SU-DHL-6 (cell line): ENCODE results near the gene PNMT.

Source experiments
- H2AFZ ChIP-seq: fragments of 200-600 bp; sonication (generic); 2 replicates; pipeline ENCODE4 v1.6.1; 2014; ENCODE audit warnings: low read depth, mild to moderate bottlenecking, moderate library complexity, mixed read lengths, antibody characterized with exemption, low read length; ENCODE audit not compliant: severe bottlenecking
- H3F3A ChIP-seq: fragments of 200-600 bp; shearing (Covaris generic); 2 replicates; pipeline ENCODE4 v1.6.0; 2016; ENCODE audit warnings: antibody characterized with exemption, mild to moderate bottlenecking; ENCODE audit not compliant: insufficient read depth
- H3K27ac ChIP-seq: fragments of 200-600 bp; sonication (generic); 2 replicates; pipeline ENCODE4 v1.5.1; 2016; ENCODE audit warnings: low read depth, mild to moderate bottlenecking, low read length, moderate library complexity, mixed read lengths
- H3K27me3 ChIP-seq: fragments of 200-600 bp; sonication (generic), shearing (Covaris generic); 2 replicates; pipeline ENCODE4 v1.6.0; 2014; ENCODE audit warnings: mild to moderate bottlenecking, low read length
- H3K36me3 ChIP-seq: fragments of 200-600 bp; sonication (generic); 2 replicates; pipeline ENCODE4 v1.6.1; 2014; ENCODE audit warnings: mild to moderate bottlenecking, low read length, mixed read lengths
- H3K4me2 ChIP-seq: fragments of 300-600, 200-600 bp; shearing (Covaris generic), sonication (generic); 2 replicates; pipeline ENCODE4 v1.6.0; 2014; ENCODE audit warnings: low read length, low read depth, mild to moderate bottlenecking; ENCODE audit not compliant: poor library complexity, severe bottlenecking
- H3K4me3 ChIP-seq: fragments of 200-600 bp; sonication (generic); 2 replicates; pipeline ENCODE4 v1.5.1; 2014; ENCODE audit warnings: antibody characterized with exemption, low read length, mild to moderate bottlenecking, mixed read lengths; ENCODE audit not compliant: insufficient read depth, poor library complexity, severe bottlenecking
- H3K79me2 ChIP-seq: fragments of 200-600 bp; sonication (generic); 2 replicates; pipeline ENCODE4 v1.6.1; 2014; ENCODE audit warnings: mild to moderate bottlenecking, low read length, moderate library complexity; ENCODE audit not compliant: insufficient read depth
- H3K9ac ChIP-seq: fragments of 200-600 bp; sonication (generic); 2 replicates; pipeline ENCODE4 v1.7.0; 2014; ENCODE audit warnings: mild to moderate bottlenecking, low read length
- H3K9me2 ChIP-seq: fragments of 200-600 bp; sonication (generic); replicated peaks from 2 replicates; pipeline ENCODE4 v1.6.1; 2014; ENCODE audit warnings: low read length; ENCODE audit not compliant: insufficient read depth
- H3K9me3 ChIP-seq: fragments of 200-600 bp; sonication (generic); 2 replicates; pipeline ENCODE4 v1.6.1; 2014; ENCODE audit warnings: low read length, mixed read lengths; ENCODE audit not compliant: insufficient read depth
- H4K20me1 ChIP-seq: fragments of 200-600 bp; sonication (generic); 2 replicates; pipeline ENCODE4 v1.6.1; 2014; ENCODE audit warnings: low read depth, mild to moderate bottlenecking, antibody characterized with exemption, low read length, moderate library complexity, mixed read lengths
- EZH2phosphoT487 ChIP-seq: fragments of 200-600 bp; sonication (generic), shearing (Covaris generic); conservative IDR thresholded peaks from 2 replicates; pipeline ENCODE4 v1.6.1; 2018; ENCODE audit warnings: mild to moderate bottlenecking, antibody characterized with exemption, low read length, moderate library complexity, mixed read lengths
- TF ChIP-seq, protein P1 (sequence below): fragments of 200-600 bp; sonication (generic); IDR thresholded peaks from one replicate; pipeline ENCODE4 v1.5.1; 2017; ENCODE audit warnings: antibody characterized with exemption, mild to moderate bottlenecking, low read length, moderate library complexity; ENCODE audit not compliant: insufficient read depth, poor library complexity, severe bottlenecking

The PNMT gene

GRCh38 chr17:39641097-39641496 lies 27.2 kb upstream of the PNMT start:
- H3K79me2 ChIP-seq: peaks cover 75% of the 10 kb centered on the region
- no peaks in the 10 kb centered on the region; the same call in 1 of the 2 replicates for H4K20me1 ChIP-seq
- no peaks in the 10 kb centered on the region for H3K36me3 ChIP-seq
- no peaks in the 10 kb centered on the region for H3K27me3 ChIP-seq
- H3K4me3 ChIP-seq: no peak overlapping the region
- H2AFZ ChIP-seq: no peak overlapping the region
- no peaks in the 10 kb centered on the region for H3F3A ChIP-seq
- H3K9me2 ChIP-seq: no peaks in the 10 kb centered on the region
- H3K27ac ChIP-seq: no peak overlapping the region
- H3K9me3 ChIP-seq: no peaks in the 10 kb centered on the region
- no peak for TF ChIP-seq EZH2phosphoT487
- TF ChIP-seq, protein P1, sequence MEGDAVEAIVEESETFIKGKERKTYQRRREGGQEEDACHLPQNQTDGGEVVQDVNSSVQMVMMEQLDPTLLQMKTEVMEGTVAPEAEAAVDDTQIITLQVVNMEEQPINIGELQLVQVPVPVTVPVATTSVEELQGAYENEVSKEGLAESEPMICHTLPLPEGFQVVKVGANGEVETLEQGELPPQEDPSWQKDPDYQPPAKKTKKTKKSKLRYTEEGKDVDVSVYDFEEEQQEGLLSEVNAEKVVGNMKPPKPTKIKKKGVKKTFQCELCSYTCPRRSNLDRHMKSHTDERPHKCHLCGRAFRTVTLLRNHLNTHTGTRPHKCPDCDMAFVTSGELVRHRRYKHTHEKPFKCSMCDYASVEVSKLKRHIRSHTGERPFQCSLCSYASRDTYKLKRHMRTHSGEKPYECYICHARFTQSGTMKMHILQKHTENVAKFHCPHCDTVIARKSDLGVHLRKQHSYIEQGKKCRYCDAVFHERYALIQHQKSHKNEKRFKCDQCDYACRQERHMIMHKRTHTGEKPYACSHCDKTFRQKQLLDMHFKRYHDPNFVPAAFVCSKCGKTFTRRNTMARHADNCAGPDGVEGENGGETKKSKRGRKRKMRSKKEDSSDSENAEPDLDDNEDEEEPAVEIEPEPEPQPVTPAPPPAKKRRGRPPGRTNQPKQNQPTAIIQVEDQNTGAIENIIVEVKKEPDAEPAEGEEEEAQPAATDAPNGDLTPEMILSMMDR: no peak
- no peak overlapping the region for H3K9ac ChIP-seq
- no peak overlapping the region for H3K4me2 ChIP-seq

- no peaks in the 10 kb centered on the region for H3K9me3 ChIP-seq
- H3K36me3 ChIP-seq: no peaks in the 10 kb centered on the region
- no peaks in the 10 kb centered on the region for H3K9me2 ChIP-seq
- H3K4me2 ChIP-seq: no peak overlapping the region
- H3K27ac ChIP-seq: no peak overlapping the region
- H4K20me1 ChIP-seq: no peaks in the 10 kb centered on the region; the same call in 1 of the 2 replicates
- H3F3A ChIP-seq: no peaks in the 10 kb centered on the region
- H3K79me2 ChIP-seq: peaks cover 79% of the 10 kb centered on the region
- H3K4me3 ChIP-seq: no peak overlapping the region
- TF ChIP-seq EZH2phosphoT487: no peak
- TF ChIP-seq, protein P1: no peak
- H2AFZ ChIP-seq: no peak overlapping the region
- no peak overlapping the region for H3K9ac ChIP-seq
- H3K27me3 ChIP-seq: no peaks in the 10 kb centered on the region
These were observed 26.4 kb upstream of the PNMT start for GRCh38 chr17:39641883-39642282.

DNA sequence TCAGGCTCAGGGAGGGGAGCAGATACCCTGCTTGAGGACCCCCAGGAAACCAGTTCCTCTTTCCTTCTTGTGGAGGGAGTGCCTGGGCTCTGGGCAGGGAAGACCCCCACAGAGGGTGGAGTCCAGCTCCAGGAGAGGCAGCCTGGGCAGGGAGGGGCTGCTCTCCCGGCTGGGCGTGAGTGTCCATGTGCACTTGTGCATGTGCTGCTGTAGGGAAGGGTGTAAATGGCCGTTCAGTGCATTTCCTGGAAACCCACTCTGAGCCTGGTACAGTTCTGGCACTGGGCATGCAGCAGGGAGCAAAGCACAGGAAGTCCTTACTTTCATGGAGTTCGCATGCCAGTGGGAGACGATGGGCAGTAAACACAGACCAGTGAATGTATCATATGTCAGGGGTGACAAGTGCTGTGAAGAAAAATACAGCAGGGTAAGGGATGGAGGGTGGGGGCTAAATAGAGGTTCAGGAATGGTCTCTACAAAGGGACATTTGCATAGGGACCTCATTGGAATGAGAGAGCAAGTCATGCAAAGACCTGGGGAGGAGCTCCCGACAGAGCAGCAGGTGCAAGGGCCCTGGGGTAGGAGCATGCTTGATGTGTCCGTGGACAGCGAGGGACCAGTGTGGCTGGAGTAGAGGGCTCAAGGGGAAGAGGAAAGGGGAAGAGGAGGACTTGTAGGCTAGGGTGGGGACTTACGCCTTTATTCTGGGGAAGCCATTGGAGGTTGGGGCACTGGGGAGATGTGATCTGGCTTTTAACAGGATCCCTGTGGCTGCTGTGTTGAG lies 25.8 kb upstream of the PNMT start:
- H4K20me1 ChIP-seq: no peaks in the 10 kb centered on the region; the same call in 1 of the 2 replicates
- H3K9ac ChIP-seq: no peak overlapping the region
- TF ChIP-seq EZH2phosphoT487: no peak
- TF ChIP-seq, protein P1: no peak

More for the DNA sequence above, 25.8 kb upstream of the PNMT start:
- H3K36me3 ChIP-seq: no peaks in the 10 kb centered on the region
- no peak overlapping the region for H3K4me2 ChIP-seq
- H3K9me3 ChIP-seq: no peaks in the 10 kb centered on the region
- no peak overlapping the region for H3K4me3 ChIP-seq
- H2AFZ ChIP-seq: no peak overlapping the region
- peaks cover 76% of the 10 kb centered on the region for H3K79me2 ChIP-seq
- no peaks in the 10 kb centered on the region for H3K9me2 ChIP-seq
- H3K27ac ChIP-seq: no peak overlapping the region
- no peaks in the 10 kb centered on the region for H3F3A ChIP-seq
- H3K27me3 ChIP-seq: no peaks in the 10 kb centered on the region
